ENCODE data around the gene LYZ.

The LYZ gene

DNA sequence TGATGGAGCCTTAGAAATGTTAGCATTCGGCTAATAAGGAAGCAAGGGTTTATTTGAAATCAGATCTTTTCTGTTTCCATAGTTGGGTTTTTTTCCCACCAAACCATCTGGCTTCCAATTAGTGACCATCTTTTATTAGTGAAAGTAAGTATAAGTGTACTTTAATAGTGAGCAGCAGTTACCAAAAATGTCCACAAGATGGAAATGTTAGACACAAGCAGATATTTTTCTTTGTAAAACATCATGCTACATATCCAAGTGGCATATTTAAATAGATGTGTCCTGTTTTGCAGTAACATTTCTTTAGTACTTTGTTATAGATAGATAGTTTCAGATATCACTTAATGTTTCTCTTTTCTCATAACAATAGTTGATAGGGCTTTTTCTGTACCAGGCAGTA lies 40.2 kb downstream of the LYZ start:
- peak; percentile 56 for DNase-seq (ENCODE audit: low spot score)

DNA sequence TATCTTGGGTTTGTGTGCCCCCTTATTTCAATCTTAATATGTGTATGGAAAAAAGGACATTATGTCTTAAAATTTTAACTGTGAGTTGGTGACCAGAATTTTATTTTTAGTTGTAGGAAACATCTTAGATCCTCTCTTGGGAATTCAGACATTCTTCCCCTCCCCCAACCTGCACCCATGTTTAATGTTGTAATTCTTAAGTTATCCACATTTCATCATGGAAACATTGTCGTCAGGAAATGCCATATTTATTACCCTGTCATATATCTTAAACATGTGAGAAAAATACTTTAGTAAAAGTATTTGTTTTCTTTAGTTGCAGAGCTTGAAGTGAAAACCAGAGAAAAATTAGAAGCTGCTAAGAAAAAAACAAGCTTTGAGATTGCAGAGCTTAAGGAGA lies 41.6 kb downstream of the LYZ start:
- no peak for DNase-seq (ENCODE audit: low spot score)

DNA sequence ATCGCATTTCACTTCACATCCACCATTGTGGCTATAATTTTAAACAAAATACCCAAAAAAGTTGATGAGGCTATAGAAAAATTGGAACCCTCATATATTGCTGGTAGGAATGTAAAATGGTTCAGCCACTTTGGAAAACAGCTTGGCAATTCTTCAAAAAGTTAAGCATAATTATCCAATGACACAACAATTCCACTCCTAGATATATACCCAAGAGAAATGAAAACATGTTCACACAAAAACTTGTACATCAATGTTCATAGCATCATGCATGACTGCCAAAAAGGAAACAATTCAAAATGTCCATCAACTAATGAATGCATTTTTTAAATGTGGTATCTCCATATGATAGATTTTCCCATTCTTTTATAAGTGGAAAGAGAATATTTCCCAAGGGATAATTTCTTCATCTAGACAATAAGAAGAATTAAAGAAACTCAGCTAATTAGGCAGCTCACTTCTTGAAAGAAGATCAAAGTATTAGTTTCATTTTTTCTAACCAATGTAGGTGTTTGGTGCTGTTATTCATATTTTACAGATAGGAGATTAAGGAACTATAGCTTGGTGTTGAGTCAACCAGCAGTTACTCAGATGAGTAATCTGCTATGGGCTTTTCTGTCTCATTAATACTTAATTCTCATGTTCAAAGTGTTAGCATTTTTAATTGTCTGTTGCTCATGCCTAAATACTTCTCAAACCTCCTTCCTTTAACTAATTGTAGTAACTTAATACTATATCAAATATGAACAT lies 44.2 kb downstream of the LYZ start:
- no peak for DNase-seq (ENCODE audit: low spot score)

DNA sequence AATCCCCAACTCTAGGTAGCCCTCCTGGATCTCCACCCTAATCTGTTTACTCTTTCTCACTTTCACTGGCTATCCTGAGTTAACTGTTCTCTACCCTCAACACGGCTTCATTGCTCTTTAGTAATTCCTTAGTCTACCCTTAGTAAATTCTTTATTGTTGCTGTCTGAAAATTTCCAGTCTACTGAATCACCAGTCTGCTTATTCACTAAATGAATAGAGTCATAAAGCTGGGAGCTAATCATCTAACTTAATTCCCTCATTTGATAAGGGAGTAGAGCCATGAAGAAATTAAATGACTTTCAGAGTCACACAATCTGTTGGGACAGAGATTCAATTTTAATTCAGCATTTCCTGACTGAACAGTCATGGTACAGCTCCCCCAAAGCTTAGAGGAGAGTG lies 47.9 kb downstream of the LYZ start:
- no peak for DNase-seq (ENCODE audit: low spot score)

DNA sequence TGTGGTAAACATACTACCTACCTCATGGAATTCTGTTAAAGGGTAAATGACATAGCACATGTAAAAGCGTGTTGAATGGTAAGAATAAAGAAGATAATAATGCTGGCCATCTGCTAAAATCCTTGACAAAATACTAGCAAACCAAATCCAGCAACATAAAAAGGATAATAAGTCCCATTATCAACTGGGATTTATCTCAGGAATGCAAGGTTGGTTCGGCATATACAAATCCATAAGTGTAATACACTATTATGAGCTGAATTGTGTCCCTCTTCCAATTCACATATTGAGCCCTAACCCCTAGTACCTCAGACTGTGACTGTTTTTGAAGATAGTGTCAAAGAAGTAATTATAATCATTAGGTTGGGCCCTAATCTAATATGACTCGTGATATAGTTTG lies 48.8 kb downstream of the LYZ start:
- DNase-seq (ENCODE audit: low spot score): no peak

DNA sequence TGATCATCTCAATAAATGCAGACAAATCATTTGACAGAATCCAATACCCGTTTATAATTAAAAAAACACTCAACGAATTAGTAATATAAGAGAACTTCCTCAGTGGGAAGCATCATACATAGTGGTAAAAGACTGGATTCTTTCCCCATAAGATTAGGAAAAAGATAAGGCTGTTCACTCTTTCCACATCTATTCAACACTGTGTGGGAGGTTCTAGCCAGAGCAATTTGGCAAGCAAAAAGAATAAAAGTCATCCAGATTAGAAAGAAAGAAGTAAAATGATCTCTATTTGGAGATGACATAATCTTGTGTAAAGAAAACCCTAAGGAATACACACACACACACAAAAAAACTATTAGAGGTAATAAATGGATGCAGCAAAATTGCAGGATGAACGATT lies 49.8 kb downstream of the LYZ start:
- no peak for DNase-seq (ENCODE audit: low spot score)

DNA sequence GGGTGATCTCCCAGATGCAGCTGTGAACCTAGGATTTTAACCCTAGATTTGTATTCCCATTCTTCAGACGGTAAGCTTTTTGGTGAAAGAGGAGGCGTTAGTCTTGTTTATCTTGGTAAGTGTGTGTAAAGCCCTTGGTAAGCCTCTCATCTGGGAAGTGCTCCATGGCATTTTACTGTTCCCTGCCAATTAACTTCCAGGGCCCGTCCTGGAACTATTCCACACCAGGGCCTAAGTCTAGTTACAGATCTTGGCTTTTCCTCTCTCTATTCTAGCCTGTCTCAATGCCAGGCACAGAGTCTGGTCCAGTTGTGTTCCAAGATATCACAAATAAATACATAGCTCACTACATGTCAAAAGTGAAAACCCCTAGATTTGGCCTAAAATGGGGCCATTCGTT lies 53.8 kb downstream of the LYZ start:
- DNase-seq (ENCODE audit: low spot score): no peak

Measured in pons (tissue), 1 donor.